H1 (cell line): ENCODE measurements around the gene C12orf42. TPM values are rescaled to one million over a fixed set of nuclear protein-coding genes. Genes with fewer than 3 reads are reported as not detected.

Experiments used
- CTCF ChIA-PET: fragments of 300-600 bp; sonication (Branson Sonifier 250); formaldehyde crosslinking; loops from one replicate; lab custom pipeline; 2021; ENCODE audit not compliant: partially characterized antibody; lab: Charles Lee
- POLR2A ChIA-PET: fragments of 300-600 bp; sonication (Branson Sonifier 250); formaldehyde crosslinking; loops from one replicate; lab custom pipeline; 2021; ENCODE audit warnings: inconsistent platforms; ENCODE audit not compliant: partially characterized antibody; lab: Charles Lee
- DNase-seq, 2 experiments: peaks; one replicate each; pipeline versions ENCODE4 v3.0.0 to v3.0.0-alpha.2; 2010 to 2022; ENCODE audit warnings: low spot score in 2 of 2, low read depth in 1 of 2, mixed read lengths in 1 of 2
- FAIRE-seq: peaks from 2 replicates; lab custom pipeline; 2011; peaks lifted over from hg19 to GRCh38; lab: Jason Lieb, UNC
- H2AFZ ChIP-seq: 2 replicates; pipeline ENCODE4 v1.8.1; 2012; ENCODE audit warnings: low read length, inconsistent platforms
- H2AK5ac ChIP-seq: 2 replicates; pipeline ENCODE4 v1.6.1; 2013; ENCODE audit warnings: low read depth, low read length
- H2BK120ac ChIP-seq: replicated peaks from 2 replicates; pipeline ENCODE3; 2013; ENCODE audit warnings: low read depth, low read length, inconsistent platforms
- H2BK12ac ChIP-seq: 2 replicates; pipeline ENCODE4 v1.6.1; 2013; ENCODE audit warnings: low read depth, low read length
- H2BK15ac ChIP-seq: 2 replicates; pipeline ENCODE4 v1.6.1; 2013; ENCODE audit warnings: low read length
- H2BK20ac ChIP-seq: 2 replicates; pipeline ENCODE4 v1.6.1; 2013; ENCODE audit warnings: low read length
- H2BK5ac ChIP-seq: 2 replicates; pipeline ENCODE4 v1.6.1; 2013; ENCODE audit warnings: low read depth, low read length
- H3K14ac ChIP-seq: 2 replicates; pipeline ENCODE4 v1.6.1; 2013; ENCODE audit warnings: inconsistent platforms; ENCODE audit not compliant: insufficient read length
- H3K18ac ChIP-seq: 2 replicates; pipeline ENCODE4 v1.6.1; 2013; ENCODE audit warnings: low read length; ENCODE audit errors: extremely low read depth
- H3K23ac ChIP-seq: 2 replicates; pipeline ENCODE4 v1.6.1; 2013; ENCODE audit warnings: inconsistent platforms; ENCODE audit not compliant: insufficient read length
- H3K23me2 ChIP-seq: 2 replicates; pipeline ENCODE4 v1.6.1; 2013; ENCODE audit warnings: low read depth, low read length
- H3K27ac ChIP-seq: 2 replicates; pipeline ENCODE4 v1.6.1; 2011; ENCODE audit warnings: low read depth, low read length, inconsistent platforms
- H3K27me3 ChIP-seq, 4 experiments: replicated peaks in 1 of 4; 1 replicate in 1 of 4; 2 replicates in 3 of 4; pipeline versions ENCODE4 v1.6.1 to v1.8.1; 2011 to 2013; ENCODE audit warnings: low read length in 3 of 4, mild to moderate bottlenecking in 3 of 4, inconsistent platforms in 2 of 4, mixed read lengths in 2 of 4, moderate library complexity in 1 of 4; ENCODE audit not compliant: control insufficient read depth in 3 of 4, insufficient read depth in 3 of 4; ENCODE audit errors: extremely low read depth in 1 of 4
- H3K36me3 ChIP-seq, 4 experiments: 2 replicates each; pipeline versions ENCODE4 v1.6.1 to v1.8.1; 2011 to 2013; ENCODE audit warnings: mild to moderate bottlenecking in 4 of 4, low read length in 3 of 4, moderate library complexity in 2 of 4, control low read depth in 1 of 4, inconsistent platforms in 1 of 4; ENCODE audit not compliant: insufficient read depth in 4 of 4, control insufficient read depth in 2 of 4
- H3K4ac ChIP-seq: replicated peaks from 2 replicates; pipeline ENCODE3; 2013; ENCODE audit warnings: low read length, low read depth, mixed read lengths, inconsistent platforms; ENCODE audit not compliant: insufficient read length
- H3K4me1 ChIP-seq, 4 experiments: replicated peaks in 1 of 4; 1 replicate in 1 of 4; 2 replicates in 3 of 4; pipeline versions ENCODE4 v1.6.1 to v1.8.1; 2011 to 2013; ENCODE audit warnings: low read length in 3 of 4, inconsistent platforms in 2 of 4, mixed read lengths in 1 of 4; ENCODE audit not compliant: insufficient read depth in 4 of 4, control insufficient read depth in 3 of 4
- H3K4me2 ChIP-seq, 2 experiments: 2 replicates each; pipeline versions ENCODE4 v1.6.1 to v1.8.1; 2011 to 2013; ENCODE audit warnings: low read depth in 2 of 2, low read length in 2 of 2, control low read depth in 1 of 2, inconsistent platforms in 1 of 2, mild to moderate bottlenecking in 1 of 2; ENCODE audit not compliant: insufficient read depth in 1 of 2
- H3K4me3 ChIP-seq, 4 experiments: fragments of 200-600, 300-600 bp in 1 of 4; sonication (generic), shearing (Covaris generic), sonication (Bioruptor Twin) in 1 of 4; 2 replicates each; pipeline versions ENCODE4 v1.5.1 to v1.8.1; 2011 to 2016; ENCODE audit warnings: low read length in 4 of 4, low read depth in 3 of 4, control low read depth in 2 of 4, inconsistent platforms in 2 of 4, mild to moderate bottlenecking in 2 of 4, mixed read lengths in 1 of 4, moderate library complexity in 1 of 4; ENCODE audit not compliant: insufficient read depth in 2 of 4; ENCODE audit errors: extremely low read depth in 1 of 4
- H3K56ac ChIP-seq: replicated peaks from 2 replicates; pipeline ENCODE3; 2013; ENCODE audit warnings: low read depth, mild to moderate bottlenecking, mixed read lengths, low read length, inconsistent platforms; ENCODE audit not compliant: insufficient read length
- H3K79me1 ChIP-seq: 2 replicates; pipeline ENCODE4 v1.6.1; 2013; ENCODE audit warnings: low read depth, low read length, control low read depth
- H3K79me2 ChIP-seq, 2 experiments: 2 replicates each; pipeline versions ENCODE4 v1.6.1 to v1.8.1; 2012 to 2013; ENCODE audit warnings: low read length in 2 of 2, mild to moderate bottlenecking in 2 of 2, inconsistent platforms in 1 of 2; ENCODE audit not compliant: insufficient read depth in 2 of 2, control insufficient read depth in 1 of 2
- H3K9ac ChIP-seq, 4 experiments: replicated peaks in 1 of 4; 1 replicate in 1 of 4; 2 replicates in 3 of 4; pipeline versions ENCODE4 v1.6.1 to v1.8.1; 2011 to 2013; ENCODE audit warnings: low read depth in 3 of 4, low read length in 3 of 4, control low read depth in 2 of 4, mild to moderate bottlenecking in 2 of 4, moderate library complexity in 2 of 4, inconsistent platforms in 1 of 4; ENCODE audit errors: extremely low read depth in 1 of 4
- H3K9me3 ChIP-seq, 2 experiments: 2 replicates each; pipeline versions ENCODE4 v1.6.1 to v1.8.1; 2012 to 2013; ENCODE audit warnings: mild to moderate bottlenecking in 2 of 2, moderate library complexity in 2 of 2, control low read depth in 1 of 2, inconsistent platforms in 1 of 2, low read depth in 1 of 2, low read length in 1 of 2, mixed read lengths in 1 of 2; ENCODE audit not compliant: insufficient read depth in 2 of 2
- H4K20me1 ChIP-seq, 2 experiments: replicated peaks in 1 of 2; 2 replicates each; pipeline versions ENCODE3 to v1.8.1; 2011 to 2013; ENCODE audit warnings: inconsistent platforms in 2 of 2, low read length in 2 of 2, mild to moderate bottlenecking in 1 of 2; ENCODE audit not compliant: insufficient read depth in 2 of 2, control insufficient read depth in 1 of 2
- H4K5ac ChIP-seq: 2 replicates; pipeline ENCODE4 v1.6.1; 2013; ENCODE audit warnings: low read length, low read depth, mixed read lengths, inconsistent platforms; ENCODE audit not compliant: insufficient read length
- H4K8ac ChIP-seq: 2 replicates; pipeline ENCODE4 v1.8.0; 2013; ENCODE audit warnings: mild to moderate bottlenecking, moderate library complexity, low read length, inconsistent platforms; ENCODE audit not compliant: insufficient read depth; ENCODE audit errors: extremely low read depth
- H4K91ac ChIP-seq: replicated peaks from 2 replicates; pipeline ENCODE3; 2013; ENCODE audit warnings: low read length, mixed read lengths, inconsistent platforms; ENCODE audit not compliant: insufficient read length
- BACH1 ChIP-seq: IDR thresholded peaks from 2 replicates; pipeline ENCODE4 v1.6.1; 2012; ENCODE audit warnings: low read length, improper control_type of control experiment
- SP1 ChIP-seq: IDR thresholded peaks from 2 replicates; pipeline ENCODE4 v1.6.1; 2011; ENCODE audit warnings: low read depth, low read length
- SP2 ChIP-seq: IDR thresholded peaks from 2 replicates; pipeline ENCODE4 v1.6.1; 2012; ENCODE audit warnings: mild to moderate bottlenecking, low read length, inconsistent platforms
- WGBS, 2 experiments: shearing (Covaris generic) in 1 of 2; methylation state at CpG; one replicate each; pipeline versions ENCODE4 v1.1.6 to v1.1.7; 2013 to 2015; ENCODE audit warnings: low lambda C conversion rate in 2 of 2, mixed read lengths in 2 of 2, inconsistent platforms in 1 of 2, low coverage in 1 of 2, missing lambda C conversion rate in 1 of 2; ENCODE audit not compliant: insufficient replicate concordance in 2 of 2, insufficient coverage in 1 of 2, insufficient read length in 1 of 2; ENCODE audit errors: extremely low coverage in 1 of 2, missing lambda C conversion rate in 1 of 2; 5-methylcytosine and 5-hydroxymethylcytosine counted together
- polyA plus RNA-seq, 7 experiments: library from polyadenylated mRNA; depleted of rRNA in 3 of 7; stranded (reverse) in 5 of 7; unstranded in 2 of 7; fragments of >200 nt in 5 of 7; fragments of 200-250 nt in 2 of 7; gene quantifications; 1 replicate in 5 of 7; 2 replicates in 1 of 7; 4 replicates in 1 of 7; pipeline versions ENCODE4 v1.2.1 to v1.2.3, GENCODE V29; 2011 to 2013; ENCODE audit warnings: missing spikeins in 2 of 7, mixed read lengths in 2 of 7
- total RNA-seq: library from RNA; stranded (reverse); fragmentation: NEBNext Ultra II Directional; extraction: Animal tissue kit (Norgen Biotek cat#: 25700); gene quantifications from 2 replicates; pipeline ENCODE4 v1.2.1, GENCODE V29; 2021

The C12orf42 gene
- total and polyA plus RNA-seq, 2 of the 8 experiments (the other 6 are each of a cell fraction or from before 2014, with no cell fraction given): 0.05 TPM; not detected in 1

GRCh38 chr12:103334466-103334865 is 161.3 kb downstream of the C12orf42 start:
- no peak overlapping the region for H3K4me3 ChIP-seq
- no peaks in the 10 kb centered on the region for H3K9me3 ChIP-seq
- ChIA-PET CTCF (interaction anchor here (0.7 to 2.6 kb wide), 3 partner anchors 8 to 370 kb away, joined by 3 to 12 read pairs (median 3); no protein-coding TSS in a partner anchor), POLR2A (no interaction called here)
- H3K9ac ChIP-seq: no peak overlapping the region
- H3K56ac ChIP-seq: no peak overlapping the region
- no peak overlapping the region for H2BK20ac ChIP-seq
- H2BK5ac ChIP-seq: no peak overlapping the region
- H3K4me1 ChIP-seq: peaks cover 0 to 3% (median 0%) of the 10 kb centered on the region in 4 experiments; a peak in 2 of 7 replicates
- no peak overlapping the region for H4K5ac ChIP-seq
- H2AFZ ChIP-seq: no peak overlapping the region
- no peak overlapping the region for H3K14ac ChIP-seq
- FAIRE-seq (no peak), DNase-seq (no peak)
- no peak overlapping the region for H4K91ac ChIP-seq
- no peak overlapping the region; the same call in 1 of the 2 replicates for H4K8ac ChIP-seq
- no peaks in the 10 kb centered on the region for H3K79me1 ChIP-seq
- no peak overlapping the region for H3K4ac ChIP-seq
- no peaks in the 10 kb centered on the region for H3K79me2 ChIP-seq
- H3K23ac ChIP-seq: no peak overlapping the region
- no peaks in the 10 kb centered on the region for H3K27me3 ChIP-seq
- no peaks in the 10 kb centered on the region for H3K23me2 ChIP-seq
- H3K27ac ChIP-seq: no peak overlapping the region
- no peak overlapping the region for H3K4me2 ChIP-seq
- H2BK15ac ChIP-seq: no peak overlapping the region
- H3K36me3 ChIP-seq: no peaks in the 10 kb centered on the region
- no peak overlapping the region for H3K18ac ChIP-seq
- no peak overlapping the region for H2BK12ac ChIP-seq
- H2BK120ac ChIP-seq: no peak overlapping the region
- TF ChIP-seq SP1 (no peak), BACH1 (no peak), SP2 (no peak)
- no peak overlapping the region for H2AK5ac ChIP-seq
- H4K20me1 ChIP-seq: no peaks in the 10 kb centered on the region
- 94% methylated on average over 13 of the region's 13 CpGs; no CpG with 5 or more reads in 1 of the 2 experiments for WGBS, 2 experiments
